ENCODE measurements around the gene TMED4. TPM values are rescaled to one million over a fixed set of nuclear protein-coding genes. Genes with fewer than 3 reads are reported as not detected.

TMED4 gene
- total and polyA plus RNA-seq, 2 donors (not counting 3 experiments of a cell fraction or from before 2014, with no cell fraction given): 63.4 to 89.7 TPM

- dilution Hi-C loops (cut with MboI; ENCODE audit: extremely low pct_ligation_motif_present, low sequenced_read_pairs): no loop called here
These were observed 34.5 kb upstream of the TMED4 start for GRCh38 chr7:44616545-44616944.

DNA sequence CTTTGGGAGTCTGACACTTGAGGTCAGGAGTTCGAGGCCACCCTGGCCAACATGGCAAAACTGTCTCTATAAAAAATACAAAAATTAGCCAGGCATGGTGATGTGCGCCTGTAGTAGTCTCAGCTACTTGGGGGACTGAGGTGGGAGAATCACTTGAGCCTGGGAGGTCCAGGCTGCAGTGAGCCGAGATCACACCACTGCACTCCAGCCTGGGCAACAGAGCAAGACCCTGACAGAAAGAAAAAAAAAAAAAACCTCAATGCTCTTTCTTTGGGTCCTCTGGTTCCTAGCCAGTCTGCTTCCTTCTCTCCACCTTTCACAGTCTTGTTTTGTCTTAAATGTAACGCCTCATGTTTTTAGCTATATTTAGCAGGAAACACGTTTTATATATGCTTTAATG lies 33.8 kb upstream of the TMED4 start:
- no peak overlapping the region for H2AFZ ChIP-seq (ENCODE audit: low read depth, low read length)
- no peak for FAIRE-seq
- no TSS peak for BruUV-seq (replicated peaks)

More at GRCh38 chr7:44616545-44616944, 34.5 kb upstream of the TMED4 start:
- intact Hi-C loops (cut with micrococcal nuclease): no loop called here
- Histone ChIP-seq H3K4me3 (replicated peaks in 1 of 3; ENCODE audit: insufficient read depth in 1 of 3, low read depth in 1 of 3, low read length in 3 of 3) (no peak overlapping the region), H3K9me3 (replicated peaks; ENCODE audit: control insufficient read depth, insufficient read depth, low read length) (no peaks in the 10 kb centered on the region), H3K9ac (replicated peaks; ENCODE audit: extremely low read depth, insufficient read depth, low read length) (no peak overlapping the region), H3K27me3 (ENCODE audit: control insufficient read depth in 2 of 2, insufficient read depth in 2 of 2, low read length in 2 of 2) (no peaks in the 10 kb centered on the region), H3K4me1 (ENCODE audit: control insufficient read depth, extremely low read depth, insufficient read depth, low read length) (peaks cover 9% of the 10 kb centered on the region), H4K20me1 (replicated peaks; ENCODE audit: control insufficient read depth, extremely low read depth, insufficient read depth, low read length) (no peaks in the 10 kb centered on the region), H3K36me3 (ENCODE audit: control insufficient read depth in 2 of 2, extremely low read depth in 1 of 2, insufficient read depth in 2 of 2, low read length in 2 of 2) (no peaks in the 10 kb centered on the region), H2AFZ (ENCODE audit: low read depth, low read length) (no peak overlapping the region), H3K4me2 (ENCODE audit: insufficient read depth, low read length) (no peak overlapping the region), H3K9me1 (replicated peaks; ENCODE audit: control insufficient read depth, extremely low read depth, insufficient read depth, low read length) (no peaks in the 10 kb centered on the region), H3K79me2 (ENCODE audit: control insufficient read depth, insufficient read depth, low read length) (peaks cover 90% of the 10 kb centered on the region), H3K27ac (ENCODE audit: insufficient read depth, low read depth, low read length) (no peak overlapping the region)
- BruUV-seq (replicated peaks): no TSS peak
- DNase-seq (ENCODE audit: low read depth, low spot score) (no peak), FAIRE-seq (no peak)
- ChIA-PET POLR2A (no interaction called here), CTCF (interaction anchor here (1.0 kb wide), 1 partner anchor 15 kb away, joined by 4 read pairs; no protein-coding TSS in a partner anchor)
- no peak for TF ChIP-seq POLR2AphosphoS5 (IDR thresholded peaks at IDR 0.05; ENCODE audit: insufficient read depth, low read depth, low read length)
- TF ChIP-seq GATA2 (IDR thresholded peaks at IDR 0.05; ENCODE audit: insufficient read depth, insufficient read length, low read depth, low read length): no peak
- TF ChIP-seq FOS (IDR thresholded peaks at IDR 0.05; ENCODE audit: borderline replicate concordance, insufficient read depth, low read length): no peak
- TF ChIP-seq JUN (IDR thresholded peaks at IDR 0.05; ENCODE audit: borderline replicate concordance, insufficient read depth, insufficient read length, low read depth): no peak
- TF ChIP-seq, protein P1, sequence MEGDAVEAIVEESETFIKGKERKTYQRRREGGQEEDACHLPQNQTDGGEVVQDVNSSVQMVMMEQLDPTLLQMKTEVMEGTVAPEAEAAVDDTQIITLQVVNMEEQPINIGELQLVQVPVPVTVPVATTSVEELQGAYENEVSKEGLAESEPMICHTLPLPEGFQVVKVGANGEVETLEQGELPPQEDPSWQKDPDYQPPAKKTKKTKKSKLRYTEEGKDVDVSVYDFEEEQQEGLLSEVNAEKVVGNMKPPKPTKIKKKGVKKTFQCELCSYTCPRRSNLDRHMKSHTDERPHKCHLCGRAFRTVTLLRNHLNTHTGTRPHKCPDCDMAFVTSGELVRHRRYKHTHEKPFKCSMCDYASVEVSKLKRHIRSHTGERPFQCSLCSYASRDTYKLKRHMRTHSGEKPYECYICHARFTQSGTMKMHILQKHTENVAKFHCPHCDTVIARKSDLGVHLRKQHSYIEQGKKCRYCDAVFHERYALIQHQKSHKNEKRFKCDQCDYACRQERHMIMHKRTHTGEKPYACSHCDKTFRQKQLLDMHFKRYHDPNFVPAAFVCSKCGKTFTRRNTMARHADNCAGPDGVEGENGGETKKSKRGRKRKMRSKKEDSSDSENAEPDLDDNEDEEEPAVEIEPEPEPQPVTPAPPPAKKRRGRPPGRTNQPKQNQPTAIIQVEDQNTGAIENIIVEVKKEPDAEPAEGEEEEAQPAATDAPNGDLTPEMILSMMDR (IDR thresholded peaks at IDR 0.05; ENCODE audit: extremely low read depth in 1 of 2, insufficient read depth in 1 of 2, low read depth in 1 of 2, low read length in 2 of 2): no peak
- no peak for TF ChIP-seq POLR2A (IDR thresholded peaks at IDR 0.05; ENCODE audit: low read depth, low read length)
- TF ChIP-seq EZH2 (IDR thresholded peaks at IDR 0.05; ENCODE audit: borderline replicate concordance, low read depth, low read length, severe bottlenecking): no peak

More for the DNA sequence above, 33.8 kb upstream of the TMED4 start:
- ChIA-PET POLR2A (no interaction called here), CTCF (no interaction called here)
- dilution Hi-C loops (cut with MboI; ENCODE audit: extremely low pct_ligation_motif_present, low sequenced_read_pairs): no loop called here
- intact Hi-C loops (cut with micrococcal nuclease): no loop called here
- Histone ChIP-seq H3K4me1 (ENCODE audit: control insufficient read depth, extremely low read depth, insufficient read depth, low read length) (peaks cover 5% of the 10 kb centered on the region), H3K4me3 (replicated peaks in 1 of 3; ENCODE audit: insufficient read depth in 1 of 3, low read depth in 1 of 3, low read length in 3 of 3) (no peak overlapping the region), H3K9me3 (replicated peaks; ENCODE audit: control insufficient read depth, insufficient read depth, low read length) (no peaks in the 10 kb centered on the region), H3K36me3 (ENCODE audit: control insufficient read depth in 2 of 2, extremely low read depth in 1 of 2, insufficient read depth in 2 of 2, low read length in 2 of 2) (no peaks in the 10 kb centered on the region), H4K20me1 (replicated peaks; ENCODE audit: control insufficient read depth, extremely low read depth, insufficient read depth, low read length) (no peaks in the 10 kb centered on the region), H3K9ac (replicated peaks; ENCODE audit: extremely low read depth, insufficient read depth, low read length) (no peak overlapping the region), H3K4me2 (ENCODE audit: insufficient read depth, low read length) (no peak overlapping the region), H3K27ac (ENCODE audit: insufficient read depth, low read depth, low read length) (no peak overlapping the region), H3K9me1 (replicated peaks; ENCODE audit: control insufficient read depth, extremely low read depth, insufficient read depth, low read length) (no peaks in the 10 kb centered on the region), H3K79me2 (ENCODE audit: control insufficient read depth, insufficient read depth, low read length) (peaks cover 87% of the 10 kb centered on the region), H3K27me3 (ENCODE audit: control insufficient read depth in 2 of 2, insufficient read depth in 2 of 2, low read length in 2 of 2) (no peaks in the 10 kb centered on the region)
- TF ChIP-seq MAX (IDR thresholded peaks at IDR 0.05; ENCODE audit: insufficient read depth, insufficient read length): no peak
- TF ChIP-seq MYC (IDR thresholded peaks at IDR 0.05; ENCODE audit: low read depth, low read length): no peak
- TF ChIP-seq POLR2AphosphoS5 (IDR thresholded peaks at IDR 0.05; ENCODE audit: insufficient read depth, low read depth, low read length): no peak
- DNase-seq (ENCODE audit: low read depth, low spot score): no peak
